CD8-positive, alpha-beta memory T cell (primary cell): ENCODE measurements around the gene CRYBG2. TPM values are rescaled to one million over a fixed set of nuclear protein-coding genes. Genes with fewer than 3 reads are reported as not detected.

ENCODE experiments used
- CTCF ChIA-PET: fragments of 350-600 bp; sonication (Branson Sonifier 250); formaldehyde crosslinking; loops from one replicate; lab custom pipeline; 2021; ENCODE audit warnings: antibody characterized with exemption; lab: Charles Lee
- POLR2A ChIA-PET: fragments of 350-600 bp; sonication (Branson Sonifier 250); formaldehyde crosslinking; loops from one replicate; lab custom pipeline; 2021; ENCODE audit warnings: antibody characterized with exemption; lab: Charles Lee
- DNase-seq, 5 donors: peaks; one replicate each; pipeline versions ENCODE4 v3.0.0 to v3.0.0-alpha.2; 2020 to 2022; ENCODE audit warnings: mixed read lengths in 1 of 5
- H3K27ac ChIP-seq: one replicate; pipeline ENCODE4 v1.7.0; 2013; ENCODE audit warnings: low read depth, mild to moderate bottlenecking, low read length, moderate library complexity
- H3K27me3 ChIP-seq: 2 replicates; pipeline ENCODE4 v1.7.0; 2013; ENCODE audit warnings: low read length, mild to moderate bottlenecking; ENCODE audit not compliant: insufficient read depth, poor library complexity, severe bottlenecking
- H3K36me3 ChIP-seq: 2 replicates; pipeline ENCODE4 v1.7.0; 2013; ENCODE audit warnings: mild to moderate bottlenecking, low read length, moderate library complexity; ENCODE audit not compliant: insufficient read depth
- H3K4me1 ChIP-seq: 2 replicates; pipeline ENCODE4 v1.7.0; 2013; ENCODE audit warnings: mild to moderate bottlenecking, low read length, moderate library complexity; ENCODE audit not compliant: insufficient read depth
- H3K4me3 ChIP-seq: 2 replicates; pipeline ENCODE4 v1.7.0; 2013; ENCODE audit warnings: mild to moderate bottlenecking, low read length
- H3K9me3 ChIP-seq: 2 replicates; pipeline ENCODE4 v1.7.0; 2013; ENCODE audit warnings: mild to moderate bottlenecking, low read length
- H3K27ac Mint-ChIP-seq, 8 donors: one replicate each; pipeline ENCODE4 v1.8.0; 2020 to 2021; ENCODE audit warnings: mixed read lengths in 8 of 8, mild to moderate bottlenecking in 6 of 8, inconsistent platforms in 3 of 8, moderate library complexity in 3 of 8
- H3K27me3 Mint-ChIP-seq, 2 donors: one replicate each; pipeline ENCODE4 v1.8.0; 2020 to 2021; ENCODE audit warnings: mixed read lengths in 2 of 2, mild to moderate bottlenecking in 1 of 2, moderate library complexity in 1 of 2
- H3K36me3 Mint-ChIP-seq, 3 donors: one replicate each; pipeline ENCODE4 v1.8.0; 2020 to 2021; ENCODE audit warnings: mixed read lengths in 3 of 3, inconsistent platforms in 1 of 3, mild to moderate bottlenecking in 1 of 3
- H3K4me1 Mint-ChIP-seq, 3 donors: one replicate each; pipeline ENCODE4 v1.8.0; 2020 to 2021; ENCODE audit warnings: mixed read lengths in 3 of 3, inconsistent platforms in 1 of 3, mild to moderate bottlenecking in 1 of 3
- H3K4me3 Mint-ChIP-seq, 7 donors: one replicate each; pipeline ENCODE4 v1.8.0; 2020 to 2021; ENCODE audit warnings: mixed read lengths in 7 of 7, mild to moderate bottlenecking in 6 of 7, moderate library complexity in 4 of 7, inconsistent platforms in 2 of 7
- H3K9me3 Mint-ChIP-seq, 5 donors: one replicate each; pipeline ENCODE4 v1.8.0; 2020 to 2022; ENCODE audit warnings: mixed read lengths in 5 of 5, mild to moderate bottlenecking in 3 of 5, moderate library complexity in 2 of 5, inconsistent platforms in 1 of 5
- polyA plus RNA-seq: library from polyadenylated mRNA; unstranded; fragments of 300-500 nt; fragmentation: Illumina TruSeq; gene quantifications from one replicate; pipeline ENCODE4 v1.2.3, GENCODE V29; 2021
- total RNA-seq, 2 experiments: library from RNA; stranded (reverse); gene quantifications; one replicate each; pipeline ENCODE4 v1.2.3, GENCODE V29; 2021

Gene CRYBG2
- total and polyA plus RNA-seq, 3 experiments from 2014 or later = 0.85 to 1.9 (median 1.3) TPM

GRCh38 chr1:26360807-26361604, 7.1 kb upstream of the CRYBG2 start:
- Histone ChIP-seq H3K27me3 (peaks cover 14% of the 10 kb centered on the region), H3K9me3 (no peaks in the 10 kb centered on the region), H3K4me1 (peaks cover 43% of the 10 kb centered on the region), H3K36me3 (no peaks in the 10 kb centered on the region), H3K27ac (no peak overlapping the region), H3K4me3 (peak overlapping the region; percentile 33)
- DNase-seq = no peak
- Mint-ChIP-seq H3K36me3 (peaks cover 0 to 2% (median 0%) of the 10 kb centered on the region in 3 donors), H3K4me3 (peak overlapping the region; percentile 70 to 86 (median 76)), H3K9me3 (no peaks in the 10 kb centered on the region), H3K27ac (peak overlapping the region in 6 of 8 donors; percentile 34 to 77 (median 74)), H3K4me1 (peaks cover 57 to 73% (median 62%) of the 10 kb centered on the region in 3 donors), H3K27me3 (peaks cover 11 to 25% of the 10 kb centered on the region in 2 donors)
- POLR2A ChIA-PET = interaction anchor here (0.6 to 2.0 kb wide), 6 partner anchors 10 to 916 kb away, joined by 3 to 6 read pairs (median 3); partner anchors contain the start of genes SH3BGRL3 and ZNF683
- CTCF ChIA-PET = interaction anchor here (1.1 to 8.1 kb wide), 6 partner anchors 9 to 72 kb away, joined by 3 to 144 read pairs (median 22); no protein-coding TSS in a partner anchor

- H3K36me3 Mint-ChIP-seq = peaks cover 0 to 2% (median 0%) of the 10 kb centered on the region in 3 donors
- Histone ChIP-seq H3K4me1 (peaks cover 43% of the 10 kb centered on the region), H3K27me3 (peaks cover 14% of the 10 kb centered on the region), H3K4me3 (peak overlapping the region; percentile 33), H3K36me3 (no peaks in the 10 kb centered on the region), H3K9me3 (no peaks in the 10 kb centered on the region), H3K27ac (no peak overlapping the region)
- peak; percentile 51 to 69 (median 54) for DNase-seq
- peak overlapping the region in 4 of 8 donors; percentile 63 to 89 (median 80) for H3K27ac Mint-ChIP-seq
- H3K9me3 Mint-ChIP-seq = no peaks in the 10 kb centered on the region
- CTCF ChIA-PET = interaction anchor here (1.1 to 8.1 kb wide), 7 partner anchors 10 to 81 kb away, joined by 3 to 144 read pairs (median 12); no protein-coding TSS in a partner anchor
- H3K27me3 Mint-ChIP-seq = peaks cover 11 to 25% of the 10 kb centered on the region in 2 donors
- peak overlapping the region; percentile 70 to 84 (median 76) for H3K4me3 Mint-ChIP-seq
- peaks cover 58 to 74% (median 61%) of the 10 kb centered on the region in 3 donors for H3K4me1 Mint-ChIP-seq
- POLR2A ChIA-PET = interaction anchor here (0.5 to 2.0 kb wide), 3 partner anchors 13 to 21 kb away, joined by 3 to 6 read pairs (median 4); partner anchors contain the start of gene ZNF683
These were observed 6.3 kb upstream of the CRYBG2 start for GRCh38 chr1:26359981-26360806.

GRCh38 chr1:26358411-26359384, 4.8 kb upstream of the CRYBG2 start:
- Mint-ChIP-seq H3K4me3 (peak overlapping the region; percentile 60 to 84 (median 69)), H3K4me1 (peaks cover 44 to 60% (median 47%) of the 10 kb centered on the region in 3 donors), H3K27ac (peak overlapping the region; percentile 61 to 91 (median 78)), H3K9me3 (no peaks in the 10 kb centered on the region), H3K27me3 (peaks cover 11 to 21% of the 10 kb centered on the region in 2 donors), H3K36me3 (peaks cover 0 to 2% (median 0%) of the 10 kb centered on the region in 3 donors)
- no peaks in the 10 kb centered on the region for H3K9me3 ChIP-seq
- peak overlapping the region; percentile 23 for H3K4me3 ChIP-seq
- peak; percentile 61 to 87 (median 75) for DNase-seq
- no peaks in the 10 kb centered on the region for H3K36me3 ChIP-seq
- POLR2A ChIA-PET = interaction anchor here (1.2 to 1.8 kb wide), 6 partner anchors 11 to 70 kb away, joined by 4 to 15 read pairs (median 4); partner anchors contain the start of gene CD52
- CTCF ChIA-PET = interaction anchor here (0.7 to 8.1 kb wide), 16 partner anchors 10 to 189 kb away, joined by 3 to 144 read pairs (median 6); partner anchors contain the start of genes CEP85 and ZNF593
- H3K4me1 ChIP-seq = peaks cover 36% of the 10 kb centered on the region
- H3K27me3 ChIP-seq = peaks cover 14% of the 10 kb centered on the region
- H3K27ac ChIP-seq = no peak overlapping the region

- H3K27ac Mint-ChIP-seq = peak overlapping the region in 2 of 8 donors; percentile 17 to 75
- no peak overlapping the region for H3K4me3 ChIP-seq
- peaks cover 9 to 16% of the 10 kb centered on the region in 2 donors for H3K27me3 Mint-ChIP-seq
- H3K36me3 Mint-ChIP-seq = peaks cover 0 to 3% (median 0%) of the 10 kb centered on the region in 3 donors
- H3K4me1 ChIP-seq = peaks cover 25% of the 10 kb centered on the region
- H3K27me3 ChIP-seq = peaks cover 14% of the 10 kb centered on the region
- H3K4me3 Mint-ChIP-seq = no peak overlapping the region
- peaks cover 32 to 45% (median 34%) of the 10 kb centered on the region in 3 donors for H3K4me1 Mint-ChIP-seq
- no peaks in the 10 kb centered on the region for H3K9me3 Mint-ChIP-seq
- H3K9me3 ChIP-seq = no peaks in the 10 kb centered on the region
- POLR2A ChIA-PET = no interaction called here
- no peak overlapping the region for H3K27ac ChIP-seq
- DNase-seq = no peak
- no peaks in the 10 kb centered on the region for H3K36me3 ChIP-seq
- CTCF ChIA-PET = interaction anchor here (8.1 kb wide), 1 partner anchor 19 kb away, joined by 144 read pairs; no protein-coding TSS in a partner anchor
These were observed 3.2 kb upstream of the CRYBG2 start for GRCh38 chr1:26357121-26357602.

GRCh38 chr1:26356106-26356505, 2.2 kb upstream of the CRYBG2 start:
- no peak for DNase-seq
- Histone ChIP-seq H3K9me3 (no peaks in the 10 kb centered on the region), H3K27me3 (peaks cover 8% of the 10 kb centered on the region), H3K27ac (no peak overlapping the region), H3K4me3 (no peak overlapping the region), H3K4me1 (peaks cover 25% of the 10 kb centered on the region), H3K36me3 (no peaks in the 10 kb centered on the region)
- Mint-ChIP-seq H3K4me1 (peaks cover 27 to 35% (median 27%) of the 10 kb centered on the region in 3 donors), H3K27me3 (peaks cover 6 to 12% of the 10 kb centered on the region in 2 donors), H3K27ac (peak overlapping the region in 2 of 8 donors; percentile 77 to 92), H3K9me3 (no peaks in the 10 kb centered on the region), H3K4me3 (peak overlapping the region in 1 of 7 donors; percentile 61), H3K36me3 (peaks cover 0 to 4% (median 0%) of the 10 kb centered on the region in 3 donors)
- ChIA-PET POLR2A (no interaction called here), CTCF (no interaction called here)

GRCh38 chr1:26354972-26355371, 1.0 kb upstream of the CRYBG2 start:
- Histone ChIP-seq H3K27ac (no peak overlapping the region), H3K4me1 (peaks cover 15% of the 10 kb centered on the region), H3K27me3 (no peaks in the 10 kb centered on the region), H3K9me3 (no peaks in the 10 kb centered on the region), H3K36me3 (no peaks in the 10 kb centered on the region), H3K4me3 (no peak overlapping the region)
- no peak overlapping the region for H3K27ac Mint-ChIP-seq
- peaks cover 17 to 24% (median 19%) of the 10 kb centered on the region in 3 donors for H3K4me1 Mint-ChIP-seq
- POLR2A ChIA-PET = no interaction called here
- H3K9me3 Mint-ChIP-seq = no peaks in the 10 kb centered on the region
- peaks cover 0 to 7% of the 10 kb centered on the region in 2 donors for H3K27me3 Mint-ChIP-seq
- peaks cover 0 to 4% (median 0%) of the 10 kb centered on the region in 3 donors for H3K36me3 Mint-ChIP-seq
- H3K4me3 Mint-ChIP-seq = no peak overlapping the region
- DNase-seq = no peak
- CTCF ChIA-PET = interaction anchor here (1.0 to 2.5 kb wide), 3 partner anchors 9 to 37 kb away, joined by 3 to 11 read pairs (median 3); no protein-coding TSS in a partner anchor
